ENCODE results near the gene MCU. TPM values are rescaled to one million over a fixed set of nuclear protein-coding genes. Genes with fewer than 3 reads are reported as not detected.
A peak's percentile ranks its signal among the peaks of the same experiment; 100 is the strongest.
"Not testable (repeated sequence)": the region's sequence is repeated elsewhere in the genome, so short reads cannot be mapped to it uniquely, and the experiment has no call there.

The MCU gene
- total RNA-seq, 2 donors from 2014 or later = 11.6 to 18.7 TPM

DNA sequence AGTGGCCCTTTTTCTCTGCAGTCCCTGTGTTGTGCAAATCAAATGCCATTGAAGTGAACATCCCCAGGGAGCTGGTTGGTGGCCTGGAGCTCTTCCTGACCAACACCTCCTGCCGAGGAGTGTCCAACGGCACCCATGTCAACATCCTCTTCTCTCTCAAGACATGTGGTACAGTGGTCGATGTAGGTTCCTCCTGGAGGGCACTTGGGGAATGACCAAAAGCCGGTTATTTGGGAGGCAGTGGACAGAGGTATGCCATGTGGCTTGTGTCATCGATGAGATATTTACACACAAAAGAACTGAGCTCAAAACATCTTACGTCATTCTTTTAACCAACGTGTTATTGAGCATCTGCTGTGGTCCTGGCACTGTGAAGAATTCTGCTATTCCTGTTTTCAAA lies 221.3 kb downstream of the MCU start:
- no peaks in the 10 kb centered on the region for H3K4me1 Mint-ChIP-seq (ENCODE audit: low read depth in 2 of 2)
- no peaks in the 10 kb centered on the region for H3K36me3 Mint-ChIP-seq
- H3K27ac Mint-ChIP-seq = no peak overlapping the region
- ATAC-seq (no peak), DNase-seq (ENCODE audit: low spot score) (no peak)
- H3K4me3 Mint-ChIP-seq = no peak overlapping the region
- H3K27me3 Mint-ChIP-seq = peaks cover 6% of the 10 kb centered on the region in 2 donors
- H3K9me3 Mint-ChIP-seq = no peaks in the 10 kb centered on the region

GRCh38 chr10:72917201-72917600 lies 225.3 kb downstream of the MCU start:
- Mint-ChIP-seq H3K27me3 (peaks cover 26 to 39% of the 10 kb centered on the region in 2 donors), H3K36me3 (peaks cover 17% of the 10 kb centered on the region)
- not testable (repeated sequence) for H3K27ac Mint-ChIP-seq; H3K4me1 Mint-ChIP-seq (ENCODE audit: low read depth in 2 of 2); DNase-seq (ENCODE audit: low spot score); H3K9me3 Mint-ChIP-seq; ATAC-seq; H3K4me3 Mint-ChIP-seq

GRCh38 chr10:72917803-72918332 lies 225.9 kb downstream of the MCU start:
- H3K4me3 Mint-ChIP-seq; H3K27ac Mint-ChIP-seq; H3K9me3 Mint-ChIP-seq; H3K4me1 Mint-ChIP-seq (ENCODE audit: low read depth in 2 of 2); ATAC-seq; DNase-seq (ENCODE audit: low spot score): not testable (repeated sequence)
- H3K36me3 Mint-ChIP-seq = peaks cover 22% of the 10 kb centered on the region
- peaks cover 30 to 44% of the 10 kb centered on the region in 2 donors for H3K27me3 Mint-ChIP-seq

GRCh38 chr10:72918352-72918751 lies 226.4 kb downstream of the MCU start:
- Mint-ChIP-seq H3K4me1 (ENCODE audit: low read depth in 2 of 2) (no peaks in the 10 kb centered on the region), H3K27me3 (peaks cover 30 to 44% of the 10 kb centered on the region in 2 donors), H3K27ac (no peak overlapping the region), H3K36me3 (peaks cover 22% of the 10 kb centered on the region), H3K9me3 (peaks cover 9% of the 10 kb centered on the region), H3K4me3 (no peak overlapping the region)
- ATAC-seq (no peak), DNase-seq (ENCODE audit: low spot score) (no peak)

- not testable (repeated sequence) for H3K4me3 Mint-ChIP-seq; H3K4me1 Mint-ChIP-seq (ENCODE audit: low read depth in 2 of 2); H3K27ac Mint-ChIP-seq; DNase-seq (ENCODE audit: low spot score); H3K9me3 Mint-ChIP-seq; ATAC-seq
- Mint-ChIP-seq H3K36me3 (peaks cover 22% of the 10 kb centered on the region), H3K27me3 (peaks cover 30 to 44% of the 10 kb centered on the region in 2 donors)
These were observed 229.3 kb downstream of the MCU start for GRCh38 chr10:72921147-72921683.

GRCh38 chr10:72924351-72924750 lies 232.4 kb downstream of the MCU start:
- DNase-seq (ENCODE audit: low spot score) = no peak
- H3K4me3 Mint-ChIP-seq = no peak overlapping the region
- peaks cover 22% of the 10 kb centered on the region for H3K36me3 Mint-ChIP-seq
- H3K4me1 Mint-ChIP-seq (ENCODE audit: low read depth in 2 of 2) = no peaks in the 10 kb centered on the region
- H3K27ac Mint-ChIP-seq = no peak overlapping the region
- peaks cover 27% of the 10 kb centered on the region in 2 donors for H3K27me3 Mint-ChIP-seq
- ATAC-seq = no peak
- H3K9me3 Mint-ChIP-seq = peaks cover 9% of the 10 kb centered on the region

GRCh38 chr10:72925951-72926465 lies 234.1 kb downstream of the MCU start:
- Mint-ChIP-seq H3K4me3 (no peak overlapping the region), H3K4me1 (ENCODE audit: low read depth in 2 of 2) (no peaks in the 10 kb centered on the region), H3K36me3 (peaks cover 12% of the 10 kb centered on the region), H3K27me3 (peaks cover 11 to 14% of the 10 kb centered on the region in 2 donors), H3K27ac (no peak overlapping the region), H3K9me3 (peaks cover 2% of the 10 kb centered on the region)
- DNase-seq (ENCODE audit: low spot score) (no peak), ATAC-seq (peak in 1 of 2 donors; percentile 27)

GRCh38 chr10:72927485-72927884 lies 235.5 kb downstream of the MCU start:
- Mint-ChIP-seq H3K4me3 (no peak overlapping the region), H3K9me3 (no peaks in the 10 kb centered on the region), H3K27ac (no peak overlapping the region), H3K36me3 (peaks cover 1% of the 10 kb centered on the region), H3K27me3 (peaks cover 2 to 6% of the 10 kb centered on the region in 2 donors), H3K4me1 (ENCODE audit: low read depth in 2 of 2) (no peaks in the 10 kb centered on the region)
- DNase-seq (ENCODE audit: low spot score) (no peak), ATAC-seq (no peak)

GRCh38 chr10:72928798-72929197 lies 236.9 kb downstream of the MCU start:
- no peak overlapping the region for H3K27ac Mint-ChIP-seq
- ATAC-seq (no peak), DNase-seq (ENCODE audit: low spot score) (no peak)
- no peaks in the 10 kb centered on the region for H3K4me1 Mint-ChIP-seq (ENCODE audit: low read depth in 2 of 2)
- no peaks in the 10 kb centered on the region for H3K9me3 Mint-ChIP-seq
- H3K36me3 Mint-ChIP-seq = no peaks in the 10 kb centered on the region
- peaks cover 0 to 6% of the 10 kb centered on the region in 2 donors for H3K27me3 Mint-ChIP-seq
- no peak overlapping the region for H3K4me3 Mint-ChIP-seq

DNA sequence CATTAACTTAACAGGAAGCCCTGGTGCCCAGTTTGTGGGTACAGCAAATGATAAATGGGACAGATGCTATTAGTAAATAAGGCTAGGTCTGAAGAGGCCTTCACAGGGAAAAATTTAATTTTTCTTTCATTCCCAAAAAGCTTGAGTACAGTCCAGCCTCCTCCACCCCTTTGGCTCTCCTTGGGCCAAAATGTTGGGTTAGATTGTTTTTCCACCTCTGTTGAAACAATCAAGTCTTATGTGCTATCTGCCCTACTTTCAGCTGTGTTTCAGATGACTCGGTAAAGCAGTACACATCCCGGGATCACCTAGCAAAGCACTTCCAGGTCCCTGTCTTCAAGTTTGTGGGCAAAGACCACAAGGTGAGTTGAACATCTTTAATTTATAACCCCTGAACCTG lies 238.3 kb downstream of the MCU start:
- DNase-seq (ENCODE audit: low spot score) (no peak), ATAC-seq (no peak)
- Mint-ChIP-seq H3K4me1 (ENCODE audit: low read depth in 2 of 2) (no peaks in the 10 kb centered on the region), H3K36me3 (no peaks in the 10 kb centered on the region), H3K27ac (no peak overlapping the region), H3K4me3 (no peak overlapping the region), H3K9me3 (no peaks in the 10 kb centered on the region), H3K27me3 (peaks cover under 1 to 6% of the 10 kb centered on the region in 2 donors)

- DNase-seq (ENCODE audit: low spot score) (no peak), ATAC-seq (no peak)
- Mint-ChIP-seq H3K36me3 (no peaks in the 10 kb centered on the region), H3K27me3 (peaks cover 6 to 11% of the 10 kb centered on the region in 2 donors), H3K9me3 (no peaks in the 10 kb centered on the region), H3K4me1 (ENCODE audit: low read depth in 2 of 2) (no peaks in the 10 kb centered on the region), H3K4me3 (no peak overlapping the region), H3K27ac (no peak overlapping the region)
These were observed 240.5 kb downstream of the MCU start for GRCh38 chr10:72932259-72933015.

- no peaks in the 10 kb centered on the region for H3K4me1 Mint-ChIP-seq (ENCODE audit: low read depth in 2 of 2)
- H3K4me3 Mint-ChIP-seq = no peak overlapping the region
- H3K9me3 Mint-ChIP-seq = no peaks in the 10 kb centered on the region
- ATAC-seq = no peak
- peaks cover 6 to 7% of the 10 kb centered on the region in 2 donors for H3K27me3 Mint-ChIP-seq
- DNase-seq (ENCODE audit: low spot score) = no peak
- no peak overlapping the region for H3K27ac Mint-ChIP-seq
- H3K36me3 Mint-ChIP-seq = no peaks in the 10 kb centered on the region
These were observed 243.4 kb downstream of the MCU start for GRCh38 chr10:72935361-72935760.
